K562 (cell line): ENCODE measurements around the gene PCNX2. TPM values are rescaled to one million over a fixed set of nuclear protein-coding genes. Genes with fewer than 3 reads are reported as not detected.

Experiments
- CBFA2T2 ChIP-seq: fragments of 450-650 bp; conservative IDR thresholded peaks from 2 replicates; pipeline ENCODE4 v1.6.1; 2017; ENCODE audit warnings: mild to moderate bottlenecking
- DLX4 ChIP-seq: fragments of 250-450 bp; sonication (Bioruptor Pico); IDR thresholded peaks from 2 replicates; pipeline ENCODE4 v1.6.1; 2021; ENCODE audit warnings: mild to moderate bottlenecking
- EGR1 ChIP-seq: fragments of 450-650 bp; conservative IDR thresholded peaks from 2 replicates; pipeline ENCODE4 v1.6.1; 2017; ENCODE audit warnings: mild to moderate bottlenecking
- ETV6 ChIP-seq, 3 experiments: fragments of 150-350 bp in 1 of 3; sonication (generic) in 1 of 3; formaldehyde crosslinking in 1 of 3; IDR thresholded peaks; 2 replicates each; pipeline versions ENCODE4 v1.6.1 to v1.8.0; 2014 to 2022; ENCODE audit warnings: borderline replicate concordance in 2 of 3, low read depth in 2 of 3, antibody characterized with exemption in 1 of 3, low read length in 1 of 3, mild to moderate bottlenecking in 1 of 3, missing genetic modification reagents in 1 of 3
- HLTF ChIP-seq: fragments of 450-650 bp; IDR thresholded peaks from 2 replicates; pipeline ENCODE4 v1.6.1; 2016
- HMGN3 ChIP-seq: IDR thresholded peaks from 2 replicates; pipeline ENCODE4 v1.6.1; 2011; ENCODE audit warnings: borderline replicate concordance, low read depth, mild to moderate bottlenecking, mixed read lengths, low read length; ENCODE audit not compliant: insufficient read length; ENCODE audit errors: extremely low read depth
- ILF3 ChIP-seq: fragments of 450-650 bp; IDR thresholded peaks from 2 replicates; pipeline ENCODE4 v1.6.1; 2018; ENCODE audit warnings: antibody characterized with exemption, mild to moderate bottlenecking, moderate library complexity, borderline replicate concordance
- MEF2A ChIP-seq: IDR thresholded peaks from 2 replicates; pipeline ENCODE4 v1.6.1; 2011; ENCODE audit warnings: low read depth, mild to moderate bottlenecking, low read length, moderate library complexity; ENCODE audit not compliant: control insufficient read depth
- MTA3 ChIP-seq: fragments of 450-650 bp; formaldehyde crosslinking; IDR thresholded peaks from 2 replicates; pipeline ENCODE4 v1.6.1; 2017; ENCODE audit warnings: mild to moderate bottlenecking, borderline replicate concordance
- NFE2 ChIP-seq: IDR thresholded peaks from 2 replicates; pipeline ENCODE4 v1.6.1; 2014; ENCODE audit warnings: antibody characterized with exemption, low read depth
- RBM34 ChIP-seq: fragments of 200-400 bp; formaldehyde crosslinking; IDR thresholded peaks from 2 replicates; pipeline ENCODE4 v1.6.1; 2018; ENCODE audit warnings: low read length, borderline replicate concordance; ENCODE audit not compliant: insufficient read depth
- SFPQ ChIP-seq: fragments of 200-400 bp; formaldehyde crosslinking; IDR thresholded peaks from 2 replicates; pipeline ENCODE4 v1.6.1; 2017; ENCODE audit warnings: mild to moderate bottlenecking, low read depth, low read length, moderate library complexity
- TCF7 ChIP-seq: sonication (generic); IDR thresholded peaks from 2 replicates; pipeline ENCODE4 v1.6.1; 2016; ENCODE audit warnings: antibody characterized with exemption, borderline replicate concordance
- ZBTB34 ChIP-seq: fragments of 250-450 bp; sonication (Bioruptor Pico); IDR thresholded peaks from 2 replicates; pipeline ENCODE4 v1.8.0; 2021; ENCODE audit warnings: mild to moderate bottlenecking, moderate library complexity
- ZBTB43 ChIP-seq: sonication (generic); formaldehyde crosslinking; IDR thresholded peaks from 2 replicates; pipeline ENCODE4 v1.8.0; 2023; ENCODE audit warnings: mild to moderate bottlenecking, missing genetic modification reagents
- ZNF445 ChIP-seq: fragments of 250-450 bp; sonication (Bioruptor Pico); IDR thresholded peaks from 2 replicates; pipeline ENCODE4 v1.4.0; 2020; ENCODE audit warnings: low read depth, mild to moderate bottlenecking, moderate library complexity
- ZNF561 ChIP-seq: fragments of 450-650 bp; formaldehyde crosslinking; conservative IDR thresholded peaks from 2 replicates; pipeline ENCODE4 v1.4.0; 2020; ENCODE audit warnings: mild to moderate bottlenecking, moderate library complexity
- ZNF740 ChIP-seq, 3 experiments: fragments of 200-800 bp in 1 of 3; sonication (Bioruptor generic) in 1 of 3; sonication (generic) in 1 of 3; formaldehyde crosslinking in 1 of 3; IDR thresholded peaks; 2 replicates each; pipeline versions ENCODE4 v1.6.1 to v1.8.0; 2016 to 2022; ENCODE audit warnings: mild to moderate bottlenecking in 2 of 3, missing compliant biosample characterization in 2 of 3, missing genetic modification characterization in 2 of 3, missing genetic modification reagents in 1 of 3
- polyA plus RNA-seq, 8 experiments: library from polyadenylated mRNA; depleted of rRNA in 4 of 8; stranded (reverse) in 5 of 8; unstranded in 3 of 8; fragments of >200 nt; fragmentation: Nextera tagmentation in 2 of 8; fragmentation: Illumina TruSeq in 1 of 8; extraction: Ambion mirVana in 2 of 8; extraction: Trizol in 1 of 8; gene quantifications; 2 replicates each; pipeline versions ENCODE4 v1.2.1 to v1.2.3, GENCODE V29; 2011 to 2014; ENCODE audit warnings: inconsistent platforms in 1 of 8, missing spikeins in 1 of 8
- total RNA-seq, 7 experiments: library from RNA; depleted of rRNA in 6 of 7; stranded (reverse); fragments of >200 nt in 6 of 7; fragmentation: Illumina TruSeq in 2 of 7; extraction: Trizol in 2 of 7; gene quantifications; 2 replicates each; pipeline versions ENCODE4 v1.2.1 to v1.2.3, GENCODE V29; 2011 to 2021; ENCODE audit warnings: low replicate concordance in 1 of 7

Gene PCNX2
- total and polyA plus RNA-seq, 9 of the 15 experiments (the other 6 are each of a cell fraction or from before 2014, with no cell fraction given), result 0.07 to 0.33 TPM; not detected in 7

- TF ChIP-seq ETV6 (IDR thresholded peaks at IDR 0.05; ENCODE audit: borderline replicate concordance in 1 of 2, low read depth in 2 of 2, low read length in 1 of 2), result no peak
- TF ChIP-seq ETV6 (CRISPR knock-in tag; IDR thresholded peaks at IDR 0.05; ENCODE audit: borderline replicate concordance), result no peak
- TF ChIP-seq EGR1, result no peak
- no peak for TF ChIP-seq HLTF
- TF ChIP-seq TCF7, result no peak
- no peak for TF ChIP-seq CBFA2T2
- TF ChIP-seq ZNF445 (CRISPR knock-in tag), result no peak
- no peak for TF ChIP-seq ILF3
- TF ChIP-seq HMGN3, result peak; percentile 65
- no peak for TF ChIP-seq ZNF740 (CRISPR knock-in tag; IDR thresholded peaks at IDR 0.05)
- TF ChIP-seq ZNF740 (tag; IDR thresholded peaks at IDR 0.05), result no peak
- no peak for TF ChIP-seq ZBTB34
- TF ChIP-seq RBM34, result no peak
- peak; percentile 51; the same call in 1 of the 2 replicates for TF ChIP-seq MTA3
- no peak for TF ChIP-seq MEF2A
- TF ChIP-seq ZNF561 (CRISPR knock-in tag), result no peak
- no peak for TF ChIP-seq ZBTB43 (CRISPR knock-in tag)
- TF ChIP-seq DLX4 (CRISPR knock-in tag), result no peak
- TF ChIP-seq NFE2, result no peak
- TF ChIP-seq SFPQ, result no peak
Measured at GRCh38 chr1:232950197-232951176, 345.0 kb downstream of the PCNX2 start, which contains the start of gene NTPCR (continued).
